Endodermal cell (in vitro differentiated cells): ENCODE data around the gene HTRA1. TPM values are rescaled to one million over a fixed set of nuclear protein-coding genes. Genes with fewer than 3 reads are reported as not detected.
A peak's percentile ranks its signal among the peaks of the same experiment; 100 is the strongest.

Experiments used
- DNase-seq: peaks from one replicate; pipeline ENCODE4 v3.0.0-alpha.2; 2017
- H3K27ac ChIP-seq: 2 replicates; pipeline ENCODE4 v1.5.1; 2013; ENCODE audit warnings: mild to moderate bottlenecking, low read depth, low read length, moderate library complexity
- H3K27me3 ChIP-seq: 2 replicates; pipeline ENCODE4 v1.6.1; 2013; ENCODE audit warnings: mild to moderate bottlenecking, low read length, moderate library complexity; ENCODE audit not compliant: insufficient read depth, control insufficient read depth, poor library complexity, severe bottlenecking
- H3K36me3 ChIP-seq: 2 replicates; pipeline ENCODE4 v1.7.0; 2013; ENCODE audit warnings: mild to moderate bottlenecking, low read length, moderate library complexity; ENCODE audit not compliant: control insufficient read depth, insufficient read depth
- H3K4me1 ChIP-seq: one replicate; pipeline ENCODE4 v1.7.0; 2013; ENCODE audit warnings: low read length; ENCODE audit not compliant: control insufficient read depth, insufficient read depth
- H3K4me3 ChIP-seq: 2 replicates; pipeline ENCODE4 v1.5.1; 2013; ENCODE audit warnings: mild to moderate bottlenecking, low read length, moderate library complexity
- H3K9ac ChIP-seq: 2 replicates; pipeline ENCODE4 v1.6.1; 2013; ENCODE audit warnings: mild to moderate bottlenecking, low read length, moderate library complexity; ENCODE audit not compliant: poor library complexity, severe bottlenecking; ENCODE audit errors: extremely low read depth
- H3K9me3 ChIP-seq: 2 replicates; pipeline ENCODE4 v1.6.1; 2013; ENCODE audit warnings: mild to moderate bottlenecking, low read length, moderate library complexity; ENCODE audit not compliant: control insufficient read depth
- H3K27ac Mint-ChIP-seq: 2 replicates; pipeline ENCODE4 v1.8.0; 2020; ENCODE audit warnings: mixed read lengths
- H3K27me3 Mint-ChIP-seq: 2 replicates; pipeline ENCODE4 v1.8.0; 2021; ENCODE audit warnings: mild to moderate bottlenecking, mixed read lengths; ENCODE audit not compliant: insufficient read depth
- H3K36me3 Mint-ChIP-seq: 2 replicates; pipeline ENCODE4 v1.8.0; 2020; ENCODE audit warnings: low read depth, mixed read lengths
- H3K4me1 Mint-ChIP-seq: 2 replicates; pipeline ENCODE4 v1.8.0; 2020; ENCODE audit warnings: mixed read lengths
- H3K4me3 Mint-ChIP-seq: 2 replicates; pipeline ENCODE4 v1.8.0; 2020; ENCODE audit warnings: mild to moderate bottlenecking, moderate library complexity, mixed read lengths
- H3K9me3 Mint-ChIP-seq: 2 replicates; pipeline ENCODE4 v1.8.0; 2020; ENCODE audit warnings: mild to moderate bottlenecking, mixed read lengths
- CTCF ChIP-seq: fragments of 200-600 bp; sonication (generic); conservative IDR thresholded peaks from 2 replicates; pipeline ENCODE4 v1.5.0; 2021; ENCODE audit warnings: antibody characterized with exemption, mild to moderate bottlenecking
- WGBS, 2 experiments: methylation state at CpG; one replicate each; pipeline versions ENCODE4 v1.1.5 to v1.1.7; 2013; ENCODE audit warnings: missing lambda C conversion rate in 2 of 2, mixed read lengths in 1 of 2; ENCODE audit not compliant: insufficient coverage in 1 of 2, insufficient read length in 1 of 2; 5-methylcytosine and 5-hydroxymethylcytosine counted together
- total RNA-seq, 2 donors: library from RNA; stranded (reverse); fragmentation: NEBNext Ultra II Directional in 1 of 2; extraction: Animal tissue kit (Norgen Biotek cat#: 25700) in 1 of 2; gene quantifications; 2 replicates in 1 of 2; 3 replicates in 1 of 2; pipeline ENCODE4 v1.2.1, GENCODE V29; 2021

Gene HTRA1
- total RNA-seq, 2 donors from 2014 or later = 1.7 to 3.1 TPM

GRCh38 chr10:122495406-122496340, 34.3 kb downstream of the HTRA1 start:
- no peaks in the 10 kb centered on the region for H3K9me3 Mint-ChIP-seq
- no peak overlapping the region for H3K4me3 Mint-ChIP-seq
- peaks cover 16% of the 10 kb centered on the region for H3K4me1 Mint-ChIP-seq
- H3K36me3 ChIP-seq = no peaks in the 10 kb centered on the region
- no peaks in the 10 kb centered on the region for H3K36me3 Mint-ChIP-seq
- 43 to 51% methylated on average over 7 to 12 of the region's 12 CpGs for WGBS, 2 experiments
- TF ChIP-seq CTCF = peak; percentile 38
- no peak overlapping the region for H3K27ac Mint-ChIP-seq
- peak; percentile 92 for DNase-seq
- no peak overlapping the region for H3K27ac ChIP-seq
- H3K9me3 ChIP-seq = no peaks in the 10 kb centered on the region
- H3K4me1 ChIP-seq = peaks cover 3% of the 10 kb centered on the region
- H3K27me3 ChIP-seq = peaks cover 18% of the 10 kb centered on the region
- H3K27me3 Mint-ChIP-seq = peaks cover 34% of the 10 kb centered on the region
- no peak overlapping the region for H3K4me3 ChIP-seq
- H3K9ac ChIP-seq = no peak overlapping the region

GRCh38 chr10:122497241-122497640, 35.9 kb downstream of the HTRA1 start:
- Histone ChIP-seq H3K9ac (no peak overlapping the region), H3K4me1 (peaks cover 3% of the 10 kb centered on the region), H3K27me3 (peaks cover 18% of the 10 kb centered on the region), H3K9me3 (no peaks in the 10 kb centered on the region), H3K36me3 (no peaks in the 10 kb centered on the region), H3K4me3 (no peak overlapping the region), H3K27ac (no peak overlapping the region)
- Mint-ChIP-seq H3K9me3 (no peaks in the 10 kb centered on the region), H3K4me3 (no peak overlapping the region), H3K27ac (no peak overlapping the region), H3K27me3 (peaks cover 44% of the 10 kb centered on the region), H3K36me3 (no peaks in the 10 kb centered on the region), H3K4me1 (peaks cover 17% of the 10 kb centered on the region)
- WGBS, 2 experiments = 85 to 91% methylated on average over 2 of the region's 2 CpGs
- no peak for DNase-seq
- no peak for TF ChIP-seq CTCF

- peaks cover 3% of the 10 kb centered on the region for H3K4me1 ChIP-seq
- no peak overlapping the region for H3K27ac ChIP-seq
- H3K36me3 ChIP-seq = no peaks in the 10 kb centered on the region
- 92 to 94% methylated on average over 4 to 5 of the region's 5 CpGs for WGBS, 2 experiments
- Mint-ChIP-seq H3K27ac (no peak overlapping the region), H3K36me3 (no peaks in the 10 kb centered on the region), H3K4me3 (no peak overlapping the region), H3K9me3 (no peaks in the 10 kb centered on the region), H3K27me3 (peaks cover 37% of the 10 kb centered on the region), H3K4me1 (peaks cover 17% of the 10 kb centered on the region)
- H3K4me3 ChIP-seq = no peak overlapping the region
- no peaks in the 10 kb centered on the region for H3K9me3 ChIP-seq
- no peak overlapping the region for H3K9ac ChIP-seq
- no peak for DNase-seq
- TF ChIP-seq CTCF = no peak
- peaks cover 12% of the 10 kb centered on the region for H3K27me3 ChIP-seq
Observed at GRCh38 chr10:122498521-122498920, 37.2 kb downstream of the HTRA1 start.
